HG03575 (cell line): Measurements from ENCODE around the gene EEFSEC.

Experiments used
- ATAC-seq: cut with Tn5 transposase; IDR thresholded peaks from one replicate; pipeline ENCODE4 v1.9.1; 2021; ENCODE audit not compliant: unreplicated experiment, insufficient number of reproducible peaks, low FRiP score; ENCODE audit errors: extremely low read depth

EEFSEC gene

DNA sequence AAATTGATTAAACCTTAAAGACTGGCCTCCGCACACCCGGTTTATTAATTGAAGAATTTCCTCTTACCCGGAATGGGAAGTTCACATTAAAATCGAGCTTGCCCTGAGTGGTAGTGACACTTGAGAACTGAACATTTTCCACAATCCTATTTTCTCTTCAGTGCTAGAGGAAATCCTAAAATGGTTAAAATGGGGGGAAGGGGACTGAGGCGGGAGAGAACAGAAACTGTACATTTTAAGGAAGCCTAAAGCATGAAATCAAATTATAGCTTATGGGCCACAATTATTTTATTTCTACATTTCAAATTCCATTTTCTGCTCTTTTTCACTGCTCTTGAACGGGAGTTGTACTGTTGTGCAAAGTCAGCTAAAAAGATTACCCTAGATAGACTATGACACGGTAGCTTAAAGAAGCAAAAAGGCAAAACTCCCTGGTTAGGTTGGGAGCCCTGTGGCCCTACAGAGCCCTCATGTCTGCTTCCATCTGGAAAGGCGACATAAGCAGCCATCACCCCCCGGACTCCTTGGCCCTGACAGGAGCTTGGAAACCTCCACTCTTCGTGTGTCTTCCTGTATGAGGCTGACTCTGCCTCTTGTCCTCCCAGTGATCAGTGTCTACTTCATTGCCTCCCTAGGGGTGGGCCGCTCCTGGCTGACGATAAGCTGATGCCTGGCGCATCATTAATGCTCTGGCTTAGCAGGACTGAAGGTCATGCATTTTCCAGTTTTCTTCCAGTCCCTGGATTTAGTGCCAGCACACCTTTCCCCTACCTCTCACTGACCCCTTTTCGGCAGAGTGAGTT is 79.3 kb downstream of the EEFSEC start:
- no peak for ATAC-seq

DNA sequence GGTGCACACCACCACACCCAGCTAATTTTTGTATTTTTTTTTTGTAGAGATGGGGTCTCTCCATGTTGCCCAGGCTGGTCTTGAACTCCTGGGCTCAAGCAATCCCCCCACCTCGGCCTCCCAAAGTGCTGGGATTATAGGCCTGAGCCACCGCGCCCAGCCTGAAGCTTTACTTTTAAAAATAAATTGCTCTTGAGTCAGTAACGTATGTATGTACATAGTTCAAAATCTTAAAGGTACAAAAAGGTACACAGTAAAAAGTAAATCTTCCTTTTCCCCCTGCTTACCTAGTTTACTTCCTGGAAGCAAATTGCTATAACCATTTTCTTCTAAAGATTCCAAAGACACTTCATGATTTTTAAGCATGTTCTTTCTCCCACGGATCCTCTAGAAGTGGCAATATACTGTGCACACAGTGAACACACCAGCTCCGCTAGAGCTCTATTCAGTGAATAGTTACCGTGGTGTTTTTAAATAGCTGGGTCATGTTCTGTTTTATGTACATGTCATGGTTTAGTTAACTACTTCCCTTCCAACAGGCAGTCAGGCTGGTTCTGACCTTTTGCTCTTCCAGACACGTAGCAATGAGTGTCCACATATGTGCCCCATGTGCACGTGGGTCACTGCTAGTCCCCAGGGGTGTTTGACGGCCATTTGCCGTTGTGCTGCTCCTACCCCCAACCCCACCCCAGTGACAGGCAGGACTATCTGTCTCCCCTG is 82.1 kb downstream of the EEFSEC start:
- ATAC-seq: no peak

DNA sequence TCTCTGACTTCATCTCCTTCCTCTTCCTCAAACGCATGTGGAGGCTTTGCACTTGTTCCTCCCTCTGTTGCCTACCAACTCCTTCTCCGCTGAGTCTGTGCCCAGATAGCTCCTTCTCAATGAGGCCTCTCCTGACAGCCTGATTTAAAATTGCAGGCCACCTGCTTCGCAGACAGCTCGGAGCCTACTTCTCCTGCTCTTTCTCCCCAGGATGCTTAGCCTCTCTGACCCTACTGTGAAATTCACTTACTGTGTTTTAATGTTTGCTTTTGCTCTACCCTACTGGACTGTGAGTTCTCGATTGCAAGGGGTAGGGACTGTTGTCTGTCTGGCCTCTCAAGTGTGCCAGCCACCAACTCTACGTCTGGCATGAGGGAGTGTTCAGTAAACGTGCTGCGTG is 83.4 kb downstream of the EEFSEC start:
- no peak for ATAC-seq

DNA sequence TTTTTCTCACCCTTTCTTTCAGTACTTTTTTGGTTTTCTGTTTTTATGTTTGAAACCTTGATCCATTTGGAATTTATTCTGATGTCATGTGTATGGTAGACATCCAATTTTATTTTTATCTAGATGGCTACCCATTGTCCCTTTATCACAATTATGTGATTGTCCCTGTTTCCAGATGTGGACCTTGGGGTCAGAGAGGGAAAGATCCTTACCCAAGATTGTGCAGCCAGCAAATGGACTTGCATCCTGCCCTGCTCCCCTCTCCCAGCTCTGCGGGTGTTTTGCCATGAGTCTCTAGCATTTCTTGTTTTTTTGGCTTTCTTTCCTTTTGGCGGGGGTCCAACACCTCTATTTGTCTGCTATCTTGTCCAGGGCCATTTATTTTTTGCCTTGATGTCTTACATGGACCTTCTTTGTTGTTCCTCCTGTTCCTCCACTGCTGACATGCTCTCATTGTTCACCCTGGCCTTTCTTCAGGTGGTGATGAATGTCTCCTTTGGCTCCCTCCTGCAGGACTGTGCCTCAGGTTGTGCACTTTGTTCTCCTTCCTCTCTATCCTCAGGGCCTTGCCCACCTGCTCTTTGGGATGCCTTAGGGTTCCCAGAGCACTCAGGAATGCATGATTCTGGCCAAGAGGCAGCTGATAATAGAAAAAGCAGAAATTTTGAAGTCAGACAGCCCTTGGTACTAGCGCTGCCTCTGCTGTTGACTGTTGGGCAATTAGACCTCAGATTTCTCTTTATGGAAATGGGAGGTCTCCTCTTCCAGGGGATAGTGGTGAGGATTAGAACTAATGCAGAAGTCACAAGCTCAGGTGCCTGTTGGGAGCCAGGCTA is 84.3 kb downstream of the EEFSEC start:
- no peak for ATAC-seq

DNA sequence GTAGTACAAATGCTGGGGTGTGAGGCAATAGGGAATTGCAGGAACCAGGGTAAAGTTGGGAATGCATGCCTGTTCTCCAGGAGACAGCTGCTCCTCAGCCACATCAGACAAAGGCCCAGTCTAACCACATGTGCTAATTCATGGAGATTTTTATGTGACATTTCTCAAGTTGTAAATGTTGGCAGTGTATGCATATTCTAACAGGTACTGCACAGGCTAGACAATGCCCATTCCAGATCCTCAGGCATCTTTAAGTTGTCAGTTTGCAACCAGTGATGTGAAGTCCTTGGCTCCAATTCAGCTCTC is 84.9 kb downstream of the EEFSEC start:
- ATAC-seq: no peak

DNA sequence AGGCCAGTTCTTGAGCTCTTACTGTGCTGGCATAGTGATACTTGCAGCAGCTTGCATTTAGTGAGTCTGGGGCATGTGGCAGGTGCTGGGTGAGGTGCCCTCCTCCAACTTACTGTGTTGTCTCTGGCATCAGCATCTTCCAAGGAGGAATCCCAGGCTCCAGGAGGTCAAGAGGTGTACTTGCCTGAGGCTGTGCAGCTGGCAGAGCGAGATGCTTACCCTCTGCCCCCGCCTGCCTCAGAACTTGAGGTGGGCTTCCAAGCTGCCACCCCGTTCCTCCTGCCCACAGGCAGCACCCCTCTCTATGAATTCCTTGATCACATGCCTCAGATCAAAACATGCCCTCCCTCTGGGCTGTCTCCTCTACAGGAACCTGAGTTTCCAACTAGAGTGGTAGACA is 86.0 kb downstream of the EEFSEC start:
- ATAC-seq: no peak

DNA sequence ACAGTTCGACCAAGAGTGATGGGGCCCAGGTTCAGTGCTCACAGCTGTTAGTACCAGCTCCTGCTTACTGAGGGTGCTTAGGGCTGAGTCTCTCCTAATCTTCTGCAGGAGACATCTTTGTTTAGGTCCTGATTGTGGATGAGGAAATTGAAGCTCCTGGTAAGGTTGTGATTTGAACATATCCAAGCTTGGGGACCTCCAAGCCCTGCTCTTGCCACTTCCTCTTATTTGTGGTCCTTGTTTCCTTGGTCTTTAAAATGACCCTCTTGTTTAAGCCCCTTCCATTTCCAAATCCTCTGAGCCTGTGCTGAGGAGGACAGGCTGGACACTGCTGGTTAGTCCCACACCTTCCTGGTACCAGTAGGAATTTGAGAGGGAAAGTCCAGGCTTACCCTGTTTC is 87.0 kb downstream of the EEFSEC start:
- no peak for ATAC-seq

DNA sequence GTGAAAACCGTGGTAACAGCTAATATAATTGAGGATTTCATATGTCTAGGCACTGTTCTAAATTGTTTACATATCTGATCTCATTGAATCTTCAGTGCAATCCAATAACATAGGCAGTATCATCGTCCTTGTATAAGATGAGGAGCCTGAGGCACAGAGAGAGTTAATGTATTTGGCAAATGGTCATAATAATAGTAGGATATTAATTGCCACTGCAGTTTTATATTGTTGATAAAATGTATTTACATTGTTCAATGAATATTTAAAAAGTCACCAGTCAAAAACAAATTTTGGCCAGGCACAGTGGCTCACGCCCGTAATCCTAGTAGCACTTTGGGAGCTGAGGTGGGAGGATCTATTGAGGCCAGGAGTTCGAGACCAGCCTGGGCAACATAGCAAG is 88.5 kb downstream of the EEFSEC start:
- ATAC-seq: no peak

DNA sequence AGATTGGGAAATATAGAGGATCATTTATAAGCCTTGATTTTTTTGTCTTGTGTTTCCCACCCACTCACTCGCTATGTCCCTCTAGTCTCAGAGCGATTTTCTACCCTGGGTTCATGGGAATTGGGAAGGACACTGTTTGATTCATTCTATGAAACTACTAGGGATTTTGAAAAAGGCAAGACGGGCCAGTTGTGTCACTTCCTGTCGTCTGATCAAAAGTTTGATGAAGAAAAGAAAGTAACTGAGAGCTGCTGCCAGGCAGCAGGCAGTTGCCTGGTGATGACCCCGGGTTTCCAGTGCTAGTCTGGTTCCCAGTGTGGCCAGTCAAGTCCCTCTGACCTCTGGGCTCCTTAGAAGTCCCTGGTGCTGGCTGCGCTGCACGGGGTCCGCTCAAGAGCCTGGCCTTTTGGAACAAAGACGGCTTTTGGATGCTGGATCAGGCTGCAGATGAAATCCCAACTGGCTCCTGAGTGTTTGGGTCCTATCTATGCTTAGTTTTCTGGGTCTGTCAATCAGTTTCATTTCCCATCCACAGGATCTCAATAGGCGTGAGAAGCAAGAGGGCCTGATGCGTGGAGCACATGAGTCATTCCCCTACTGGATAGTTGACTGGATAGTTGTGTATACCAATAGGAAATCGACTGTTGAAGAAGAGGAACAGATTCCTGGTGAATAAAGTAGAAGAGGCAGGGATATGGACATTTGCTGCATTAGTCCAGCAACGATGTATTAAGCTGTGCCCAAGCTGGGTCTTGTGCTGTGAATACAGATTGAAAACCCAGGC is 89.7 kb downstream of the EEFSEC start:
- ATAC-seq: no peak

DNA sequence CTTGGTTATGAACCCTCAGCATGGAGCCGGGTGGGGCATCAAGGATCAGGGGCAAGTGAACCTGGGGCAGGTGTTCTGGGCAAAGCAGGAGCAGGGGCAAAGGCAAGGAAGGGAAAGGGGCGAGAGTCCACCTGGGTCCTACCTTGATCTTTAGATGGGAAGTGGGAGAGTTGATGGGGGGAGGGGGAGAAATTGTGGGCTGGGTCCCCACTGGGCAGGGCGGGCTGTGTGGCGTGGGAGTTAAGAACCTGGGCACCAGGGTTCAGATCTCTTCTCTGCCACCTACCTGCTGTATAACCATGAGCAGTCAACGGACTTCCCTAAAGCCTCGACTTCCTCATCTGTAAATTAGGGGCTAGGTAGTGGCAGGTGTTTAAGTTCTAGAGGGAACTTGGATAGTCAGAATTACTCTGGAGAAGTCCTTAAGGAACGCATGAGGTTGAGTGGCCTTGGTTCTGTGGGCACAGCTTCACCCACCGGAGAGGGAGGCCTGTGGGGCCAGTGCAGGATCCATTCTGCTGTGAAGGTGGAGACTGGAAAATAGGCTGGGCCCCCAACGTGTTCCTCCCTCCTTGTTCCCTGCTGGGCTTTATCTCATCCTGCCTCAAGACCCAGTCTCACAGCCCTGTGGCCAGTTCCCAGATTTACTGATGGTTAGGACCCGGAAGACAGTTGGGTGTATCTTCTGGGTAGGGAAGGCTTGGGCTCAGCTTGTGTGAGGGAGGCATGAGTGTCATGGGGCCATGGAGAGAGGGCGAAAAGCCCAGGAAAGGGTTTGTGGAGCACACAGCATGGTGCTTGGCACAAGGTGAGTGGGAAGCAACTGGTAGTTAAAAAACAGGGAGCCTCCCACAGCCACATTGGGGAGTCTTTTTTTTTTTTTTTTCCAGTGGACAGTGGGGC is 90.6 kb downstream of the EEFSEC start:
- ATAC-seq: no peak

DNA sequence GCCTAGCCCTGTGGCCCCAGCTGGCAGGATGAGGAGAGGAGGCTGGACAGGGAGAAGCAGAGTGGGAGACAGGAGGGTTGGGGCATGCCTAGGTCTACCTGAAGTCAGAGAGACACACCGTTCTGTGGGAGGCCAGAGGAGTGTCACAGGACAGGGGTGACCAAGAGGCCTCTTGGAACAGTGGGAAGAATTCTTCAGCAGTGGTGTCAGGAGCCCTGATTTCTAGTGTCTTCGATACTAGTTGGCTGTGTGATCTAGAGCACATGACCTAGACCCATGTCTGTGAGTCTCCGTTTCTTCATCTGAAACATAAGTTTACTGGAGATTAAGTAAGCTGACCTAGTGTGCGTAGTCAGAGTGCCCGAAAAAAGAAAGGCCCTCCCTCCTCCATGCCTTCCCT is 92.2 kb downstream of the EEFSEC start:
- ATAC-seq: no peak

DNA sequence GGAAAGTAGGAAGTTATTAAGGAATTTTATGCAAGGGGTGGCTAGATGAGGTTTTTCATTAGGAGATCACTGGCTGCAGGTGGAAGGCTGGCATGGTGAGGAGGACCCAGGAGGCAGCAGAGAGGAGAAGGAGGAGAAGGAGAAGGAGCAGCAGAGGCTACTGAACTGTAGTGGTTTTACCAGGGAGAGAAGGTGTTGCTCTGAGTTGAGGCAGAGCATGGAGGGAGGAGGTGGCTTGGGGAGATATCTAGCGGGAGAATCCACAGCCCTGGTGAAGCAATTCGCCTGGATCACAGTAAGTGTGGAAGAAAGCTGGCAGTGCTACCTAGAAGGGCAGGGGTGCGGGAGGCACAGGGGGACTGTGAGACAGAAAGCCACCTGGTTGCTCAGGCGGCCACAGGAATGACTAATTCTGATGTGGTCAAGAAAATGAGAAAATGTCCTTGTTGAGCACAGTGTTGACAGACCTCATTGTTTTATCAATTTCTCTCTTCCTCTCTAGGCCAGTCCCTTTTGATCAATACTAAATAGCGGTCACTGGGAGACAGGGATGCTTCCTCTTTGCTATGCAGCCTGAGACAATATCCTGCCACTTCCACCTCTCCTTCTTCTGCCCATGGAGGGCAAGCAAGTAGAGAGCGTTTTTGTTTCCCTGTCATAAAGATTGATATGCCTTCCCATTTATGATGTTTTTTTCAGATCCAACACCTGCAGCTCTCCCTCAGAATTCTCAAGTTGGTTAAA is 94.6 kb downstream of the EEFSEC start:
- ATAC-seq: no peak

DNA sequence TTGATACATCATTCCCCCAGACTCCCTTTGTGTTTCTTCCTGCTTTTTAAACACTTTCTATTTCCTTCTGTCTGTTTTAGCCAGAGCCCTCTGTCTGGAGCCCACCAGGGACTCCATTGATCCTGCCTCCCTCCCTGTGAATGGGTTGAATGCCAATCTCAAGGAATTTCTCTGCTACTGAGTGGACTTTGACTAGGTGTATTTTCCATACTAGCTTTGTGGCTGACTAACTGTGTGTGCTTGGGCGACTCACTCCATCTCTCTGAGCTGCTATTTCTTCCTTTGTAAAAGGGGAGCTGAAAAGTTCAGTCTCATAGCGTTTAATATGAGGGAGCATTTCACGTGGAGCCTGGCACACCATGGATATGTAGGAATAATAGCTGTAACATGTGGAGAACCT is 98.8 kb downstream of the EEFSEC start:
- ATAC-seq: no peak

DNA sequence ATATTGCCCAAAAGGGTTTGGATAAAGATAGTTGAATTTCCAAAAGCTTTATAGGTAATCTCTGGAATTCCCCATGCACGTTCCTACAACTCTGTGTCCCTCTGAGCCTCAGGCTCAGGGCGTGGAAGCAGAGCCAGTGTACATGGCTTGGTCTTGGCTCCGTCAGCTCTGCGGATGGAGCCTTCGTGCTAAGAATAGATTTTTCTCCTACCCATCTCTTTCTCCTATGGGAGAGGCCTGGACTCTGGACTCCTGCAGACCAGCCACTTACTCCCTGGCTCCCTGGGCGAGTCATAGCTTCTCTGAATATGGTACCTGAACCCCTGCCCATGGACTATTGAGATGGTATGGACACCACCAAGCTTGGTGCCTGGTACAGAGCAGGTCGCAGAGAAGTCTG is 99.9 kb downstream of the EEFSEC start:
- no peak for ATAC-seq

DNA sequence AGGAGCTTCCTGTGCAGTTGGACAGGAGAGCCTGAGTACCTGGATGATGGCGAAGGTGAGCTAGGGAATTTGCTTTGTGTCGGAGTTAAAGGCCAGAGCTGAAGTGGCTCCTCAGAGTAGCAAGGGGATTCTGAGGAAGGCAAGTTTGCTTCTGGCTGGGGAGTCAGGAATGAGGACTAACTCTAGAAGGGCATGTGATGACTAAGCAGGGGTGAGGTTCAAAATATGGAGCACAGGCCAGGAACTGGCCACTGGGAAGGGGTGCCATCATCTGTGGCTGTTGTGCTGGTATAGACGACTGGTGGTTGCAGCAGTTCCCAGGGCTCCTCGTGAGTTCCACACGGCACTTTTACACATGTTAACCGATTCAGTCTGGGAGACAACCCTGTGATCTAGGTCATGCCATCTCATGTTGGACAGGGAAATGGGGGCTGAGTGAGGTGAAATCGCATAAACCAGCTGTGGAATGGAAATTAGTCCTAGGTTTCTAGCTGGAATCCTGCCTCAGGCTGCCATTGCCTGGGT is 100.8 kb downstream of the EEFSEC start:
- ATAC-seq: no peak

DNA sequence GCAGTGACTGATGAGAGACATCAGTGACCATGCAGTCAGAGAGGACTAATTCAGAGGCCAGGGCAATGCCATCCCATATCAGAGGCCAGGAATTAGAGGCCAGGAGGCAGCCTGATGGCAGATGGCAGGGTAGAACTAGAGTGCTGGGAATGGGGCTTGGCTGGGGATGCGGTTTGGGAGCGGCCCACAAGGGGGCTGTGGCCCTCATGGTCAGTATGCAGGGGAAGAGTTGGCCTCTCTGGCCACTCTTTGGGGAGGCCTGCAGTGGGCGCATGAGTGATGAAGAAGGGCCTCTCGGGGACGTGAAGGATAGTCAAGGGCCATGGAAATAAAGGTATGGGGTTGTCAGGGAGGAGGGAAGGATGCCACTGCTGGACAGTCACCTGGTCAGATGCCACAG is 101.7 kb downstream of the EEFSEC start:
- no peak for ATAC-seq

DNA sequence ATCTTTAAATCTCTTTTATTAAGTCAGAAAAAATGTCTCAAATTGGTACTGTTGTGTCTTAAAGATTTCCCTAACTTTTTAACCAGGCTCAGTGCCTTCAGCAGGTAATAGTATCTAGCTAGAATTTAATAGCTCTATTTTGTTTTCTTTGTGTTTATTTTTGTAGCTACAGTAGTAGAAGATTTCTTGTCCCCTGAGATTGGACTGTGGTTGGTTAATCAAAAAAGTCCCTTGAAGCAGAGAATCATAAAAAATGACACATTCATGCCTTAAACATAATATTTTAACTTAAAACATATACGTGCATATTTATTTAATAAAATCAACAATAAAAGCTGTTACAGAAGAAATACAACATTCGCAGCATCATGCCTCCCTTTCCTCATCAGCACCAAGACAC is 102.8 kb downstream of the EEFSEC start:
- no peak for ATAC-seq
